ENCODE data around the gene LRRC27.

GRCh38 chr10:132425757-132426155 lies 93.8 kb downstream of the LRRC27 start:
- TF ChIP-seq ZNF8 (CRISPR knock-in tag; IDR thresholded peaks at IDR 0.05) (no peak), TOX (CRISPR knock-in tag; IDR thresholded peaks at IDR 0.05; ENCODE audit: borderline replicate concordance) (no peak), ZFP30 (CRISPR knock-in tag; IDR thresholded peaks at IDR 0.05) (no peak), RARB (CRISPR knock-in tag; IDR thresholded peaks at IDR 0.05) (no peak), ESRRG (CRISPR knock-in tag; IDR thresholded peaks at IDR 0.05) (no peak)
